Sigmoid colon (tissue), 4 donors: Measurements from ENCODE around the gene SSBP3.

Experiments used
- EP300 ChIP-seq, 4 donors: sonication (generic); formaldehyde crosslinking; IDR thresholded peaks; one replicate each; pipeline ENCODE4 v1.6.1; 2017; ENCODE audit warnings: antibody characterized with exemption in 4 of 4
- POLR2AphosphoS5 ChIP-seq, 4 donors: sonication (generic); formaldehyde crosslinking; IDR thresholded peaks; one replicate each; pipeline ENCODE4 v1.6.1; 2017; ENCODE audit warnings: antibody characterized with exemption in 4 of 4

DNA sequence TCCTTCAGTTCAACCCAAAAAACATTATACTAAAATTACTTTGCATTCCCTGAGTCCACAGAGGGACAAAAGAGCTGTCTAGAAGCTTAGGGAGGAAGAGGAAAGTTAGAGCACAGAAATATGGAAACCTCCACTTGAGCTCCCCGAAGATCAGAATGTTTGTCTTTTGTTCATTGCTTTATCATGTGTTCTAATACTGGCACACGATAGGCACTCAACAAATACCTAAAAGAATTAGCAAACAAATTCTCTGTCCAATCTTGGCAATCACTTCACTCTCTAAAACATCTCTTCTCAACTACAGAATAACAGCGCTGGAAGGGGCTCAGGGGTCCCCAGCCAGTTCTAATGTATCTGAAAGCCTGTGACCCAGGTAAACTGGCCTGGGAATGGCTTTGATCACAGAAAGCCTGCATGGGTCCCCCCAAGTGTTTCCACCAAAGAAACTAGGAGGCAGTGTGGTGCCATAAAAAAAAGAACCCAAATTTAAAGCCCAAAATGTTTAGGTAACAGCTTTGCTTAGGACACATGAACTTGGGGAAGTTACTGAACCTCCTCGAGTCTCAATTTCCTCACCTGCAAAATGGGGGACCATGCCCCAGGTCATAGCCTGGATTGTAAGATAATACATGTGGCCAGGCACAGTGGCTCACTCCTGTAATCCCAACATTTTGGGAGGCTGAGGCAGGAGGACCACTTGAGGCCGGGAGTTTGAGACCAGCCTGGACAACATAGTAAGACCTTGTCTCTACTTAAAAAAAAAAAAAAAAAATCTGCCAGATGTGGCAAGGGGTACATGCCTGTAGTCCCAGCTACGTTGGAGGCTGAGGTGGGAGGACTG, 45.8 kb downstream of the SSBP3 start:
- TF ChIP-seq POLR2AphosphoS5 (IDR thresholded peaks at IDR 0.05) (no peak), EP300 (IDR thresholded peaks at IDR 0.05) (no peak)
